ENCODE data around the gene RAD51D. TPM values are rescaled to one million over a fixed set of nuclear protein-coding genes. Genes with fewer than 3 reads are reported as not detected.

RAD51D gene
- total and polyA plus RNA-seq, 4 donors = 3.4 to 6.1 (median 3.7) TPM

DNA sequence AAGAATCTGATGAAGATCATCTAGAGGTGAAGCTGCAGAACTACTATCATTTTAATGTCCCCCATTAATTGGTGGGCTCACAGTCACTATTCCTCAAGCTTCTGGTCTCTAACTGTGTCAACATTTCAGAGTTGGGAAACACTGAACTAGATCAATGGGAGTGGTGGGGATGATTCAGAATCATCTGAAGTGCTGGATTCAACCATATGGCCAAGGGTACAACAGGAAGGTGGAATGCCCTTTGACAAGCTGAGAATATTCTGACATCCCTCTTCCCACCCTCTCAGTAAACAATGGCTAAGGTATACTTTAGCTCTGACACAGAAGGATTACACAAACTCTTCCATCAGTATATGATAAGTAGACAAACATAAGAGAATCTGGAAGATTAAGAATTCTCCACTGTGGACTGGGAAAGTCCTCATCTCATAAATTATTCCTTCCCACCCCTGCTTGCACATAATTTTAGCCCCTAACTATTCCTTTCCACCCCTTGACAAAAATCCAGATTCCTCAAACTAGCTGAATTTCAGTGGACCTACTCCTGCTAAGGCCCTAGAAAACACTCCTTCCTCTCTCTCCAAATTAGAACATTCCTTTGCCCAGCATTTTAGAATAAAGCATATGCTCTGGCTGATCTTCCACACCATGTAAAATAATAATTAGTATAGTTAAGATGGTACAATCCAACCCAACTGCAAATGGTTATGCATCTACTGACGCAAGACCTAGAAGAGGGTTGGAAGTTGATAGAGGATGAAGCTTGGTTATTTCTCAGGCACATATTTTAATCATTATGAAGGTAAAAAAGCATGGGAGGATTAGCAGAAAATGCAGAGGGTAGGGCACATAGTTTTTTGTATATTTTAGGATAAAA is 39.9 kb downstream of the RAD51D start:
- no peak overlapping the region for H3K9ac ChIP-seq (ENCODE audit: low read depth in 1 of 2, low read length in 2 of 2)
- H3K4me3 ChIP-seq (ENCODE audit: low read depth in 1 of 3, low read length in 3 of 3) = no peak overlapping the region
- DNase-seq (ENCODE audit: low spot score) = no peak
- no peak overlapping the region for H3K27ac ChIP-seq (ENCODE audit: low read depth in 1 of 2, low read length in 2 of 2)
- peaks cover 3 to 15% (median 12%) of the 10 kb centered on the region in 4 donors for H3K4me1 ChIP-seq (ENCODE audit: control insufficient read depth in 4 of 4, insufficient read depth in 4 of 4, low read length in 3 of 4)
- no peaks in the 10 kb centered on the region for H3K27me3 ChIP-seq (ENCODE audit: control insufficient read depth in 4 of 4, insufficient read depth in 4 of 4, low read length in 3 of 4)
- TF ChIP-seq, protein P1, sequence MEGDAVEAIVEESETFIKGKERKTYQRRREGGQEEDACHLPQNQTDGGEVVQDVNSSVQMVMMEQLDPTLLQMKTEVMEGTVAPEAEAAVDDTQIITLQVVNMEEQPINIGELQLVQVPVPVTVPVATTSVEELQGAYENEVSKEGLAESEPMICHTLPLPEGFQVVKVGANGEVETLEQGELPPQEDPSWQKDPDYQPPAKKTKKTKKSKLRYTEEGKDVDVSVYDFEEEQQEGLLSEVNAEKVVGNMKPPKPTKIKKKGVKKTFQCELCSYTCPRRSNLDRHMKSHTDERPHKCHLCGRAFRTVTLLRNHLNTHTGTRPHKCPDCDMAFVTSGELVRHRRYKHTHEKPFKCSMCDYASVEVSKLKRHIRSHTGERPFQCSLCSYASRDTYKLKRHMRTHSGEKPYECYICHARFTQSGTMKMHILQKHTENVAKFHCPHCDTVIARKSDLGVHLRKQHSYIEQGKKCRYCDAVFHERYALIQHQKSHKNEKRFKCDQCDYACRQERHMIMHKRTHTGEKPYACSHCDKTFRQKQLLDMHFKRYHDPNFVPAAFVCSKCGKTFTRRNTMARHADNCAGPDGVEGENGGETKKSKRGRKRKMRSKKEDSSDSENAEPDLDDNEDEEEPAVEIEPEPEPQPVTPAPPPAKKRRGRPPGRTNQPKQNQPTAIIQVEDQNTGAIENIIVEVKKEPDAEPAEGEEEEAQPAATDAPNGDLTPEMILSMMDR (IDR thresholded peaks at IDR 0.05; ENCODE audit: low read depth, low read length, missing input control) = no peak
- no peak for TF ChIP-seq FOXA2 (IDR thresholded peaks at IDR 0.05)
- TF ChIP-seq, protein P2, sequence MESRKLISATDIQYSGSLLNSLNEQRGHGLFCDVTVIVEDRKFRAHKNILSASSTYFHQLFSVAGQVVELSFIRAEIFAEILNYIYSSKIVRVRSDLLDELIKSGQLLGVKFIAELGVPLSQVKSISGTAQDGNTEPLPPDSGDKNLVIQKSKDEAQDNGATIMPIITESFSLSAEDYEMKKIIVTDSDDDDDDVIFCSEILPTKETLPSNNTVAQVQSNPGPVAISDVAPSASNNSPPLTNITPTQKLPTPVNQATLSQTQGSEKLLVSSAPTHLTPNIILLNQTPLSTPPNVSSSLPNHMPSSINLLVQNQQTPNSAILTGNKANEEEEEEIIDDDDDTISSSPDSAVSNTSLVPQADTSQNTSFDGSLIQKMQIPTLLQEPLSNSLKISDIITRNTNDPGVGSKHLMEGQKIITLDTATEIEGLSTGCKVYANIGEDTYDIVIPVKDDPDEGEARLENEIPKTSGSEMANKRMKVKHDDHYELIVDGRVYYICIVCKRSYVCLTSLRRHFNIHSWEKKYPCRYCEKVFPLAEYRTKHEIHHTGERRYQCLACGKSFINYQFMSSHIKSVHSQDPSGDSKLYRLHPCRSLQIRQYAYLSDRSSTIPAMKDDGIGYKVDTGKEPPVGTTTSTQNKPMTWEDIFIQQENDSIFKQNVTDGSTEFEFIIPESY (IDR thresholded peaks at IDR 0.05) = no peak
- no peak for TF ChIP-seq HNF4G (IDR thresholded peaks at IDR 0.05)
- no peak for TF ChIP-seq GABPA (IDR thresholded peaks at IDR 0.05 in 1 of 2, conservative IDR thresholded peaks at IDR 0.05 in 1 of 2)
- TF ChIP-seq HNF4A (conservative IDR thresholded peaks at IDR 0.05) = peak in 1 of 2 donors; percentile 14
- TF ChIP-seq, protein P3, sequence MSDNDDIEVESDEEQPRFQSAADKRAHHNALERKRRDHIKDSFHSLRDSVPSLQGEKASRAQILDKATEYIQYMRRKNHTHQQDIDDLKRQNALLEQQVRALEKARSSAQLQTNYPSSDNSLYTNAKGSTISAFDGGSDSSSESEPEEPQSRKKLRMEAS (IDR thresholded peaks at IDR 0.05) = no peak
- WGBS = 96% methylated on average over 1 of the region's 1 CpG
- no peaks in the 10 kb centered on the region for H3K36me3 ChIP-seq (ENCODE audit: control insufficient read depth in 4 of 4, insufficient read depth in 3 of 4, low read depth in 1 of 4, low read length in 3 of 4)
- H3K9me3 ChIP-seq (ENCODE audit: control insufficient read depth in 4 of 4, low read length in 3 of 4) = no peaks in the 10 kb centered on the region

DNA sequence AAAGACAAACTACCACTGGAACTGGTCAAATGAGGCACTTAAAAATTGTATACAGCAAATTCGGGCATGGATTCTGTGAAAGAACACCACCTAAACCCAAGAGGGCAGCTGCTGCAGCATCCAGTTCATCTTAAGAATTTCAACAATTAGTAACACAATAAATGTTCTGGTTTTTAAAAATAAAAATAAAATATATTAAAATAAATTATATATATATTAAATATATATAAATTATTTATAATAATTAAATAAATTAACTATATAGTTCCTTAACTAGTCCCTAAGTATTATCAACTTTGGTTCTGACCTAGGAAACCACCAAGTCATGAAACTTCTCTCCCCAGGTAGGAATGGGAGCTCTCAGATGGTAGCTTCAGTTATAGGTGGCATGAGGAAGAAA is 42.8 kb downstream of the RAD51D start:
- no peaks in the 10 kb centered on the region for H3K36me3 ChIP-seq (ENCODE audit: control insufficient read depth in 4 of 4, insufficient read depth in 3 of 4, low read depth in 1 of 4, low read length in 3 of 4)
- H3K27me3 ChIP-seq (ENCODE audit: control insufficient read depth in 4 of 4, insufficient read depth in 4 of 4, low read length in 3 of 4) = no peaks in the 10 kb centered on the region
- WGBS = 90% methylated on average over 1 of the region's 1 CpG
- no peak overlapping the region for H3K27ac ChIP-seq (ENCODE audit: low read depth in 1 of 2, low read length in 2 of 2)
- no peak for DNase-seq (ENCODE audit: low spot score)
- no peak for TF ChIP-seq TAF1 (conservative IDR thresholded peaks at IDR 0.05)
- TF ChIP-seq HNF4G (IDR thresholded peaks at IDR 0.05) = no peak
- no peaks in the 10 kb centered on the region for H3K9me3 ChIP-seq (ENCODE audit: control insufficient read depth in 4 of 4, low read length in 3 of 4)
- H3K9ac ChIP-seq (ENCODE audit: low read depth in 1 of 2, low read length in 2 of 2) = no peak overlapping the region
- H3K4me3 ChIP-seq (ENCODE audit: low read depth in 1 of 3, low read length in 3 of 3) = no peak overlapping the region
- peaks cover 8 to 29% (median 27%) of the 10 kb centered on the region in 4 donors for H3K4me1 ChIP-seq (ENCODE audit: control insufficient read depth in 4 of 4, insufficient read depth in 4 of 4, low read length in 3 of 4)

DNA sequence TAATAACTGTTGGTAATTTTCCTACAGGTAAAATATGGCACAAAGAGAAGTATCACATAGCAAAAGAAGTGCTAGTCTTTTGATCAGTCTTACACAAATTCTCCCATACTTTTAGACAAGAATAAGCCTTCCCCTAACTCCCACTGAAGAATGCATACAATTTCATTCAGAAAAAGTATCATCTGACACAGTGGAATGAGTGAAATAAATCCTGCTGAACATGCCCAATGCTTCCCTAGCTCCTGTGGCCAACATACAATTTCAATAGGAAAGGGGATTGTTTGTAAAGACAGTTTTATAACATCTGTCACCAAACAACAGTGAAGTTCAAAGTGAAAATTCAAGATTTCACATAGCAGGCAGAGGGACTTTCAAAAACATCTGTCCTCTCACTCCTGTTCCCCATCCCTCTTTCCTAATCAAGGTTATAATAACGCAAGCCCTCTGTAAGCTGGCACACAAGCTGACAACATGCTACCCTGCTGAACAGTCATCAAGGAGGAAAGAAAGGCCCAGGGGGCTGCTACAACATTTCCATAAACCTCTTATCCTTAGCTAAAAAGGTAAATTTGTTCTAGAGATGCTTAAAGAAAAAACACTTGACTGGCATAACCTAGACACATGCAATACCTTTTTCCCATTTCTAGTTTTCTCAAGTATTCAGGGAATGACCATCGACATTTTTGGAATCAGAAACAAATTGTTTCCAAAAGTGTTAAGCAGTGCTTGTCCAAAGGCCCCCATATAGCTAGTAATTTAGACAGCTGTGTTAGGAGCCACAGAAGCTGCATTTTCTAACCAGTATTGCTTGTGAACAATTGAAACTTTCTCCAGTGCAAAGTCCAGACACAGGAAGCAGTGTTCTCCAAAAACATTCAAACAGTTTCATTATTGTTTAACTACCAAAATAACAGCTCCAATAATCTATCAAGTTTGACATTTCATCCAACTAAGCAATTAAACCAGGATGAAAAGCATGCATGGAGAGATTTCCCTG is 44.7 kb downstream of the RAD51D start:
- Histone ChIP-seq H3K9me3 (ENCODE audit: control insufficient read depth in 4 of 4, low read length in 3 of 4) (no peaks in the 10 kb centered on the region), H3K27ac (ENCODE audit: low read depth in 1 of 2, low read length in 2 of 2) (peak overlapping the region; percentile 60 to 79), H3K4me3 (ENCODE audit: low read depth in 1 of 3, low read length in 3 of 3) (peak overlapping the region; percentile 16 to 45 (median 32)), H3K9ac (ENCODE audit: low read depth in 1 of 2, low read length in 2 of 2) (peak overlapping the region; percentile 10 to 69), H3K27me3 (ENCODE audit: control insufficient read depth in 4 of 4, insufficient read depth in 4 of 4, low read length in 3 of 4) (no peaks in the 10 kb centered on the region), H3K36me3 (ENCODE audit: control insufficient read depth in 4 of 4, insufficient read depth in 3 of 4, low read depth in 1 of 4, low read length in 3 of 4) (no peaks in the 10 kb centered on the region), H3K4me1 (ENCODE audit: control insufficient read depth in 4 of 4, insufficient read depth in 4 of 4, low read length in 3 of 4) (peaks cover 8 to 30% (median 27%) of the 10 kb centered on the region in 4 donors)
- WGBS = 28% methylated on average over 2 of the region's 2 CpGs
- DNase-seq (ENCODE audit: low spot score) = no peak
- TF ChIP-seq, protein P3 (IDR thresholded peaks at IDR 0.05) = peak; percentile 38
- TF ChIP-seq HNF4G (IDR thresholded peaks at IDR 0.05) (peak; percentile 88), JUND (IDR thresholded peaks at IDR 0.05) (peak in 1 of 2 donors; percentile 64), RXRA (IDR thresholded peaks at IDR 0.05) (peak; percentile 11 to 31), SP1 (IDR thresholded peaks at IDR 0.05) (peak; percentile 88), FOXA1 (IDR thresholded peaks at IDR 0.05) (no peak)
- TF ChIP-seq, protein P4, sequence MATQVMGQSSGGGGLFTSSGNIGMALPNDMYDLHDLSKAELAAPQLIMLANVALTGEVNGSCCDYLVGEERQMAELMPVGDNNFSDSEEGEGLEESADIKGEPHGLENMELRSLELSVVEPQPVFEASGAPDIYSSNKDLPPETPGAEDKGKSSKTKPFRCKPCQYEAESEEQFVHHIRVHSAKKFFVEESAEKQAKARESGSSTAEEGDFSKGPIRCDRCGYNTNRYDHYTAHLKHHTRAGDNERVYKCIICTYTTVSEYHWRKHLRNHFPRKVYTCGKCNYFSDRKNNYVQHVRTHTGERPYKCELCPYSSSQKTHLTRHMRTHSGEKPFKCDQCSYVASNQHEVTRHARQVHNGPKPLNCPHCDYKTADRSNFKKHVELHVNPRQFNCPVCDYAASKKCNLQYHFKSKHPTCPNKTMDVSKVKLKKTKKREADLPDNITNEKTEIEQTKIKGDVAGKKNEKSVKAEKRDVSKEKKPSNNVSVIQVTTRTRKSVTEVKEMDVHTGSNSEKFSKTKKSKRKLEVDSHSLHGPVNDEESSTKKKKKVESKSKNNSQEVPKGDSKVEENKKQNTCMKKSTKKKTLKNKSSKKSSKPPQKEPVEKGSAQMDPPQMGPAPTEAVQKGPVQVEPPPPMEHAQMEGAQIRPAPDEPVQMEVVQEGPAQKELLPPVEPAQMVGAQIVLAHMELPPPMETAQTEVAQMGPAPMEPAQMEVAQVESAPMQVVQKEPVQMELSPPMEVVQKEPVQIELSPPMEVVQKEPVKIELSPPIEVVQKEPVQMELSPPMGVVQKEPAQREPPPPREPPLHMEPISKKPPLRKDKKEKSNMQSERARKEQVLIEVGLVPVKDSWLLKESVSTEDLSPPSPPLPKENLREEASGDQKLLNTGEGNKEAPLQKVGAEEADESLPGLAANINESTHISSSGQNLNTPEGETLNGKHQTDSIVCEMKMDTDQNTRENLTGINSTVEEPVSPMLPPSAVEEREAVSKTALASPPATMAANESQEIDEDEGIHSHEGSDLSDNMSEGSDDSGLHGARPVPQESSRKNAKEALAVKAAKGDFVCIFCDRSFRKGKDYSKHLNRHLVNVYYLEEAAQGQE (IDR thresholded peaks at IDR 0.05) = peak; percentile 19
- TF ChIP-seq, protein P2 (IDR thresholded peaks at IDR 0.05) = no peak

Data from liver (tissue), 9 donors.